Stimulated activated CD8-positive, alpha-beta memory T cell treated with anti-CD3 and anti-CD28 coated beads, Interleukin-2, amount 100 ng/mL, for 48 hours (primary cell): ENCODE results near the gene KLHDC4.
"Not testable (repeated sequence)": the region's sequence is repeated elsewhere in the genome, so short reads cannot be mapped to it uniquely, and the experiment has no call there.

Source experiments
- DNase-seq, 2 donors: peaks; one replicate each; pipeline ENCODE4 v3.0.0-alpha.2; 2020; ENCODE audit warnings: low read depth in 2 of 2

Gene KLHDC4

GRCh38 chr16:87765776-87766484, at the start of gene KLHDC4:
TSS of gene KLHDC4 (minus strand) at chr16:87765986. CDS start at chr16:87765890, 96 bp downstream.
- peak; percentile 84 to 87 for DNase-seq

- DNase-seq, result no peak
Observed at GRCh38 chr16:87815567-87815966, 49.8 kb upstream of the KLHDC4 start.

DNA sequence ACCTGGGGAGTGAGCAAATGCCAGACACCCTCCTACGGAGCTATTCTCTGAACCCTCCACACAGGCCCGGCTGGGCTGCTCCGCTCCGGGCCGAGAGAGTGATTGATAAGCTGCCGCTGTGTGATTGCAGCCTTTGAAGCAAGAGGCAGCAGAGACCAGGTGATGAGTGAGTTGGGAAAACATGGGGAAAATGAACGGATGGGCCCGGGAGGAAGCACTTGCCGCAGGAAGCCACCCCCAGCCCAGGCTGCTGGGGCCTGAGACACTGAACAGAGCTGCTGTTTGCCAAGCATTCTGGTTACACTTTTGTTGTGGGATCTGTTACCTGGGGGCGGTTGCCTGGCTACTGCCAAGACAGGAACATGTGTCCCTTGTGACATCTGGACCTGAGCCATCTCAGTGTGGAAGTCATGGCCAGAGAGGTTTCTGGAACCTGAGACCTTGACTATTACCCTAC, 46.4 kb upstream of the KLHDC4 start:
- DNase-seq, result no peak

GRCh38 chr16:87811454-87811853, 45.7 kb upstream of the KLHDC4 start:
- not testable (repeated sequence) for DNase-seq

GRCh38 chr16:87809150-87809902, 43.5 kb upstream of the KLHDC4 start:
- no peak for DNase-seq

GRCh38 chr16:87808108-87808507, 42.3 kb upstream of the KLHDC4 start:
- DNase-seq, result no peak

DNA sequence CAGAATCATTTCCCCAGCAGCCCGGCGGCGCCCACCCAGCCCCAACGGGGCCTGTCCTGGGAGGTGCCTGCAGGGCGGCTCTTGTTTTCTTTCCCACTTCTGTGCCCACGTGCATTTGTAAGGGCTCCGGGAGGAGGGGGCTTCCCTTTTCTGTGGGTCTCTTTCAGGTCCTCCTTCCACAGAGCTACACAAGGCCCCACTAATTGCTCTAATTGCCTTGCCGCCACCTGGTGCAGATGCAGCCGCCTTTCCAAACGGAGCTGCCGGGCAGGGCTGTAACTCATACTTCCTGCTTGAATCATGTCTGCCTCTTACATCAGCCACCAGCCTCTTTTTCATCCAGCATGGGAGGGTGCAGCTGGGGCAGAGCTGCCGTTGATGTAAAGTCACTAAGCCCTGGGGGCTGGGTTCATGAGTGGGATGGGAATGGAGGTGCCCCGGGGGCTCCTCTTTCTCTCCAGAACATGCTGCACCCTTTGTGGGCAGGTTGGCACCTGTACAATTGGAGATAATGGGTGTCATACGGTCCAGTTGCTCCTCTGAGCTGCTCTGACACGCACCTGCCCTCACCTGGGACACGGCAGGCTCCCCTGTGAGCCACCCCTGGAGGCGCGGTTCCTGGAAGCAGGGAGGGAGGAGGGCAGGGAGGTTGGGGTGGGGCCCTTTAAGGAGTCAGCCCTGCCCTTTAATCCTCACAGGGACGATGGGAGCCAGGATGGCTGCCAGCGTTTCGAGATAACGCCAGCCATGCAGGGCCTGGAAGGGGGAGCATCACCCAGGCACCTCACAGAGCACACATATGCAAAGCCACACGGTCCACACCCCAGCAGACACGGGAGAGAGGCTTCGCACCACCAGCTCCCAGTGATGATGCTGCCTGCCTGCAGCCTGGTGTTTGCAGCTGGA, 41.1 kb upstream of the KLHDC4 start:
- peak in 1 of 2 donors; percentile 45 for DNase-seq

DNA sequence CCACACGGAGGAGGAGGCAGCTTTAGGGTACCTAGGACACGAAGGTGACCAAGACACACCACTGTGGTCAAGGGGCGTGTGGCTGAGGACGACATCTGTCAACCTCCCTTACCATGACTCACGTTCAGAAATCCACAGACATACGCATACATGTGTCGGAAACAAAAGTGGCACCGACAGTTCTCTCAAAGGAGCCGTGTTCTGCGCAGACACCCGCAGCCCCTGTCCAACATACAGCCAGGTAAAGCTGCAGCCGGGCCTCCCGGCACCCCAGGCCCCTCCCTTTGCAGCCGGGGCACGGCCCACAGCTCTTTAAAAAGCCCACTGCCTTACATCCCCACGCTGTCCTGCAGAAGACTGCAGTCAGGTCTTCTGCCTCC, 40.5 kb upstream of the KLHDC4 start:
- no peak for DNase-seq

DNA sequence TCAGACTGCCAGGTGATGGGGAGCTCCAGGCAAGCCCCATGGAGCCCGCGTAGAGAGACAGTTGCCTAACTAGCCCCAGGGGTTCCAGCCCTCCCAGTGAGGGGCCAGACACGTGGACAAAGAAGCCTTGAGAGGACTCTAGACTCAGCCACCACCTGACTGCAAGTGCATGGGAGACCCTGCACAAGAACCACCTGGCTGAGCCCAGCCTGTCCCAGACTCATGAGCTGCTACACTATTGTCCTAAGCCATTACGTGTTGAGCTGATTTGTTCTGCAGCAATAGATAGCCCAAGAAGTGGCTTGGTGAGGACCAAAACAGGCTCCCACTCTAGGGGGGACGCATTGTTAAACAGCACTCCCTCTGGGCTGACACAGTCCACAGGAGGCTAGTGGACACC, 37.6 kb upstream of the KLHDC4 start:
- DNase-seq, result no peak

DNA sequence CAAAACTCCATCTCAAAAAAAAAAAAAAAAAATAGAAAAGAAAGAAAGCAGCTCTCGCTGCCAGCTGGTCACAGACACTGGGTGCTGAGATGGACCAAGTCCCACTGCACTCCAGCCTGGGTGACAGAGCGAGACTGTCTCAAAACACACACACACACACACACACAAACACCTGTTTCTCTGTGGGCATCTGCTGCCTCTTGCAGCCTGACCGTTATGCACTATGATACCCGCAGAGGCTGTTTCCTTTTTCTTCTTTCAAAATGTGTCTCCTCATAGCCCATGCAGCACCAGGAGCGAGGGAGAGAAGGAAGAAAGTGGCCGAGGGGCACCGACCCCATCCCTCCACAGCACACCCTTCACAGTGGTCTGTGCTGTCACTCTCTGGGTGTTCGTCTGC, 36.9 kb upstream of the KLHDC4 start:
- DNase-seq, result no peak

GRCh38 chr16:87801679-87802259, 36.0 kb upstream of the KLHDC4 start:
- no peak for DNase-seq

- DNase-seq, result no peak
Observed at GRCh38 chr16:87800497-87800896, 34.7 kb upstream of the KLHDC4 start.

GRCh38 chr16:87795336-87795735, 29.6 kb upstream of the KLHDC4 start:
- no peak for DNase-seq

DNA sequence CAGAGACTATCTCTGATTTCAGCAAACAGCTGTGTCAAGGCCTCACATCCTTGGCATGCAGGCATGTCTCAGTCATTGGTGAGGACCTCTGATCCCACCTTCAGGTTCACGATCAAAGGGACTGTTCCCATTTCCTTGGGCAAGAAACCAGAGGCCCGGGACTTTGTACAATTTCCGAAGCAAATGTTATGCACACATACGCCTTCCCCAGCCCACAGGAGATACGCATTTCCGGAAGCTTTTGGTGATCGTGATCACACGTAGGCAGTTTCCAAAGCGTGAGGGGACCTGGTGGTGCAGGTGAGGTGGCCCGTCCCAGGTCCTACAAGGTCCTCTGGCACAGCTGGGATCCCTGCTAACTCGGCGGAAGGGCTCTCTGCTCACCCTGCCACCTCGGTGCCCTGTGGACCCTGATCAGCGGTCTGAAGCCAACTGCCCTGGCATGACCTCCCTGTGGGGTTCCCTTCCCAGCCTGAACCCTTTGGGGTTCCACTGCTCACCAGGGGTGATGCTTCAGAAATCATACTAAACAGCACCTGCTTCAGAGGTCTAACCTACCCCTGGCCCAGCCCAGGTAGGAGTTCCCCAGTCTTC, 28.8 kb upstream of the KLHDC4 start:
- DNase-seq, result no peak

GRCh38 chr16:87792205-87792565, 26.4 kb upstream of the KLHDC4 start:
- no peak for DNase-seq

DNA sequence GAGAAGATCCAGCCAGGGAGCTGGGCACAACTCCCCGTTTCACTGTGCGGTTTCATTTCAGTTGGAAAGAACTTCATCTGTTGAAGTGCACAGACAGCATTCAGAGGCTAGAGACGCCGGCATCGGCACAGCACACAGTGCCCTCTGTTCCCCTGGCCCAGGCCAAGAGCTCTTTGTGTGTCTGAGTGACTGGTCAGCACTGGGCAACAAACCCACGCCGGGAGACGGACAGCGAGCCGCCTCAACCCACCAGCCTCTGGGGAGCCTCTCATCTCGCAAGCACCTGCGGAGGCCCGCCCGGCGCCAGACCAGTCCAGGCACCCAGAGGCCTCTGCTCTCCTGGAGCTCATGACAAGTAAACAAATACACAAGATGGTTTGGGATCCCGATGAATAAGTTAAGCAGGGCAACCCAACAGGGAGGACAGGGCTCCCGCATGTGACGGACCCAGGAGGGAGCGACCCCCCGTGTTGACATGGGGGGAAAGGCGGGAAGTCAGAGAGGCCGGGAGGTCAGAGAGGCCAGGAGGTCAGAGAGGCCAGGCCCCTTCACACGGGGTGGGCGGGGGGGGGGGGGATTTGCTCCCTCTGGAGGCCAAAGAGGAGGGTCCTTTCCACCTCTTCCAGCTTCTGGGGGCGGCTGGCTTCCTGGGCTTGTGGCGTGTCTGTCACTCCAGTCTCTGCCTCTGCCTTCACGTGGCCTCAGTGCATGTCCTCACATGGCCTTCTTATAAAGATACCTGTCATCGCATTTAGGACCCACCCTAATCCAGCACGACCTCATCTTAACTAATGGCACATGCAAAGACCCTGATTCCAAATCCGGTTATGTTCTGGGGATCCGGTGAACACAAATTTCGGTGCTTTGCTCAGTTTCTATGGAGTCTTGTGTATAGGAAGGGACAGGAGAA, 25.8 kb upstream of the KLHDC4 start:
- DNase-seq, result no peak

GRCh38 chr16:87790292-87791100, 24.7 kb upstream of the KLHDC4 start:
- DNase-seq, result no peak

DNA sequence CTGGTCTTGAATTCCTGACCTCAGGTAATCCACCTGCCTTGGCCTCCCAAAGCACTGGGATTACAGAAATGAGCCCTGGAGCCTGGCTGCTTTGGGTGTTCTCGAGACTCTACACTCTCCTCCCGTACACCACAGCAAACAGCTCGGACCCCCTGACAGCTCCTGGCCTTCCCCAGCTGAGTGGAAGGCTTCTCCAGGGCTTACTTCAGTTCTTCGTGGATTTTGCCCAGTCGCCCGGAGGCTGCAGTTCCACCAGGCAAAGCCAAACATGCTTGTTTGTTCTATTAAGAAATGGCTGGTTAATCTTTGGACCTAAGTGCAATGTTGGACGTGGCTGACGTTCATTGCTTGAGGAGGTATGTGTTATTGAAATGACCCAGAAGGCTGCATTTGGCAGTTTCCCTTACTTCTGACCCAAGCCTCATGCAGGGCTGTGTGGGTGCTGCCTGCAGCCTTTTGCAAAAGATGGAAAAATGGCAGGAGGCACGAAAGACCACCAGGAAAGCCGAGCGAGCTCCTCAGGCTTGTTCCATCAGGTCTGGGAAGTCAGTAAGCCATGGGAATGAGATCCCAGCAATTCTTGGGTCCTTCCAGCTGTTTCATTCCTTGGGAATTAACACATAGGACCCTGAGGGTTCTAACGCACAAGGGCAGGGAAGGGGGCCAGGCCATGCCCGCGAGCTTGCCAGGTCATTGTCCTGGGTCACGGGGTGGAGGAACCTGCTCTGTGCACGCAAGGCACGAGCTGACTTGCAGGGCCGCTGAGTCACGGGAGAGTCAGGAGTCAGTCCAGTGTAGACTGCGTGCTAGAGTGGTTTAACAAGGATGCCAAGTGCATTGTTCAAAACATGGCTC, 23.9 kb upstream of the KLHDC4 start:
- no peak for DNase-seq
